Natural killer cell treated with Interleukin-12 subunit alpha and Interleukin-12 subunit beta and Interleukin-15 and Interleukin-18, amount 100 ng/mL, for 72 hours (primary cell): ENCODE results near the gene TSSK6. TPM values are rescaled to one million over a fixed set of nuclear protein-coding genes. Genes with fewer than 3 reads are reported as not detected.

ENCODE experiments used
- ATAC-seq, 2 donors: fragments of 150-1000 bp; cut with Tn5 transposase in 1 of 2; sonication (Bioruptor Pico), chemical (Tn5 transposase) in 1 of 2; 2 replicates each; pipeline ENCODE4 v1.10.0; 2021
- DNase-seq: peaks from one replicate; pipeline ENCODE4 v3.0.0; 2022; ENCODE audit warnings: low spot score
- H3K27ac Mint-ChIP-seq, 2 donors: 1 replicate in 1 of 2; 2 replicates in 1 of 2; pipeline ENCODE4 v1.8.0; 2022; ENCODE audit warnings: mixed read lengths in 2 of 2, mild to moderate bottlenecking in 1 of 2, moderate library complexity in 1 of 2
- H3K27me3 Mint-ChIP-seq, 2 donors: 1 replicate in 1 of 2; 2 replicates in 1 of 2; pipeline ENCODE4 v1.8.0; 2022; ENCODE audit warnings: mixed read lengths in 2 of 2
- H3K36me3 Mint-ChIP-seq: one replicate; pipeline ENCODE4 v1.8.0; 2022; ENCODE audit warnings: mixed read lengths
- H3K4me1 Mint-ChIP-seq, 2 donors: 1 replicate in 1 of 2; 2 replicates in 1 of 2; pipeline ENCODE4 v1.8.0; 2022; ENCODE audit warnings: low read depth in 2 of 2, mixed read lengths in 2 of 2, mild to moderate bottlenecking in 1 of 2
- H3K4me3 Mint-ChIP-seq: one replicate; pipeline ENCODE4 v1.8.0; 2022; ENCODE audit warnings: mixed read lengths
- H3K9me3 Mint-ChIP-seq: 2 replicates; pipeline ENCODE4 v1.8.0; 2022; ENCODE audit warnings: mixed read lengths
- total RNA-seq, 2 donors: library from RNA; stranded (reverse); gene quantifications; one replicate each; pipeline ENCODE4 v1.2.3, GENCODE V29; 2022

TSSK6 gene
- total RNA-seq = 1 to 10 TPM; 1.9 to 2.6 TPM

DNA sequence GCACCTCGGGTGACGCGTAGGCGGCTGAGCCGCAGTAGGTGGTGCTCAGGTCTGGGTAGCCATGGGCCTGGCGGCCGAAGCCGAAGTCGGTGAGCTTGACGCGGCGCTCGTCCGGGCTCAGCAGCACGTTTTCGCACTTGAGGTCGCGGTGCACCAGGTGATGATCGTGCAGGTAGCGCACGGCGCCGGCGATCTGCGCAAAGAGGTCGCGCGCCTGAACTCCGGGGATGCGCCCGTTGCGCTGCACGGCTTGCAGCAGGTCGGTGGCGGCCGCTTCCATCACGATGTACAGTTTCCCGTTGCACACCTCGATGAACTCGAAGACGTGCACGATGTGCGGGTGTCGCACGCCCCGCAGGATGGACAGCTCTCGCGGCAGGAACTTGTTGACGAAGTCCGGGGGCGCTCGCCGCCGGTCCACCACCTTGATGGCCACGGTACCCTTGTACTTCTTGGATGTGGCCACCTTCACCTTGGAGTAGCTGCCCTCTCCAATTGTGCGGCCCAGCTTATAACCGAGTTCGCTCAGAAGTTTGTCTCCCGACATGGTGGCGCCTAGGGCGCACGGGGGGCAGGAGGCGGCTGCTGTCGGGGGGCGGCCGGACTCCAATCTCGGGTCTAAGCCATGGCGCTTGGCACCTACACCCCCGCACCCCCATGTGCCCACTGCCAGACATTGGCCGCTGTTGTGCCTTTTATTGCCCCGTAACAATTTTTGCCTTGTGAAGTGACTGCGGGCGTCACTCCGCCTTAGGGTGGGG lies at the start of gene TSSK6:
Gene TSSK6, minus strand, starts transcription at position 668 of the 761 bp plus-strand sequence. Its CDS starts 121 bp downstream, at position 547.
- Mint-ChIP-seq H3K27ac (peak within 1 kb of the TSS; percentile 84 to 92), H3K4me1 (peaks cover 8 to 14% of the 10 kb centered on the region in 2 donors), H3K36me3 (no peaks in the 10 kb centered on the region), H3K27me3 (no peaks in the 10 kb centered on the region), H3K9me3 (no peaks in the 10 kb centered on the region), H3K4me3 (peak within 1 kb of the TSS; percentile 93)
- ATAC-seq (no peak), DNase-seq (no peak)

GRCh38 chr19:19563348-19563848 lies 48.0 kb upstream of the TSSK6 start:
- Mint-ChIP-seq H3K9me3 (no peaks in the 10 kb centered on the region), H3K4me3 (no peak overlapping the region), H3K36me3 (no peaks in the 10 kb centered on the region), H3K27me3 (no peaks in the 10 kb centered on the region), H3K4me1 (peaks cover 0 to 4% of the 10 kb centered on the region in 2 donors), H3K27ac (no peak overlapping the region)
- ATAC-seq (peak; percentile 11), DNase-seq (no peak)

DNA sequence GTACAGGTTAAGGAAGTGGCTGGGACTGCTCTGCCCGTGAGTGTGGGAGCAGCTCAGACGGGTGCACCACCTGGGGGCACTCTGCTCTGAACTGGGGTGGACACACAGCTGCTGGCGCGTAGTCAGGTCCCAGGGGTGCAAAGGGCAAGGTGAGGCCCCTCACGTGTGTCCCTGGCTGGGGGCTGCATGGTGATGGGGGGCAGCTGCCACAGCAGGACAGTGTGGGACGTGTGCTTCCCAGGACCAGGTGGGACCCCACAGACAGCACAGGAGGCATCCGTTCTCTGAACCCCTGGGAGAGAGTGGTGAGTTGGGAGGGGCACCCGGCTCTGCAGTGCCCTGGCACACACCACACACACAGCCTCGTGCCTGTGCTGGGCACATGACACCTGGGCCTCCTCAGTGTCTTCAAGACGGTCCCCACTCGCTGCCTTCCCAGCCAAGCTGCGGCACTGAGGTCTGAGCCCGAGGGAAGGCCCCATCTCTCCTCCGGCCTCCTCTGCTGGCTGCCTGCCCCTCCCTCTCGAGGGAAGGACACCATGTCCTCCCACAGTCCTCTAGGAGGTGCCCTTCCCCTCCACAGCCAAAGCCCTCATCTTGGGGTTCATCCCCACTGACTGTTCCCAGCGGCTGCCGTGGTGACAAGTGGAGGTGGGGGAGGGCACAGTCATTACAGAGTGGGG lies 47.5 kb upstream of the TSSK6 start:
- H3K27ac Mint-ChIP-seq = no peak overlapping the region
- no peaks in the 10 kb centered on the region for H3K27me3 Mint-ChIP-seq
- DNase-seq (no peak), ATAC-seq (peak; percentile 29 to 54)
- H3K4me1 Mint-ChIP-seq = peaks cover 0 to 4% of the 10 kb centered on the region in 2 donors
- no peaks in the 10 kb centered on the region for H3K9me3 Mint-ChIP-seq
- no peaks in the 10 kb centered on the region for H3K36me3 Mint-ChIP-seq
- no peak overlapping the region for H3K4me3 Mint-ChIP-seq

DNA sequence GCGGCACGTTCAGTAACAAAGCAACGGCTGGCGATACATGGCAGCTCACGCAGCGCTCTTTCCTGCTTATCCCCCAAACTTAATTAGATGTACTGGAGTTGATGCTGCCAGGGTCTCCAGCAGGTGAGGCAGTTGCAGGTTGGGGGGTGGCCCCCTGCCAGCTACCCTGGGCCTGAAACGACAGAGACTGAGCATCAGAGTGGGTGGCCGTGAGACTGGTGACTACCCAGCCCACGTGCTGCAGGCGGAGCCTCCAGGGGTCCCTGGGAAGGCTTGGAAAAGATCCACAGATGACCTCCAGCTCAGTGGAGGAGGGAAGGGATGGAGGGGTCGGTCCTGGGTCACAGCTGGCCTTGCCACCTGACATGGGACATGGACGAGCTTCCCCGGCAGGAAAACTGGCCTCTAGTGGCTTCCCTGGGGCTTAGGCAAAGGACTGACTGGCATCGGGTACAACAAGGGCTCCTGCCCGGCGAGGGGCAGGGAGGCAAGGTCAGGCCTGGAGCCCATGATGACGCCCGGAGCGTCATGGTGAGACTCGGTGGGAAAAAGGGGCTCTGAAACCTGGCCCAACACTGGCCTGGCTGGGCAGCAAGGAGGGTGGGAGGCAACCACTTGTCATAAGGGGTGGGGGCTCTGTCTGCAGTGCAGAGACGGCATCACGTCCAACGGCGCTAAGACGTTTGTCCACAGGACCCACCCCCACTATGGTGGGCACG lies 46.8 kb upstream of the TSSK6 start:
- H3K4me1 Mint-ChIP-seq = peaks cover 0 to 4% of the 10 kb centered on the region in 2 donors
- no peaks in the 10 kb centered on the region for H3K27me3 Mint-ChIP-seq
- no peak for DNase-seq
- no peak for ATAC-seq
- H3K27ac Mint-ChIP-seq = no peak overlapping the region
- no peaks in the 10 kb centered on the region for H3K9me3 Mint-ChIP-seq
- H3K4me3 Mint-ChIP-seq = no peak overlapping the region
- no peaks in the 10 kb centered on the region for H3K36me3 Mint-ChIP-seq

- no peaks in the 10 kb centered on the region for H3K27me3 Mint-ChIP-seq
- no peaks in the 10 kb centered on the region for H3K9me3 Mint-ChIP-seq
- no peak overlapping the region for H3K4me3 Mint-ChIP-seq
- DNase-seq = no peak
- no peak for ATAC-seq
- H3K27ac Mint-ChIP-seq = no peak overlapping the region
- peaks cover 0 to 4% of the 10 kb centered on the region in 2 donors for H3K4me1 Mint-ChIP-seq
- no peaks in the 10 kb centered on the region for H3K36me3 Mint-ChIP-seq
These were observed 44.6 kb upstream of the TSSK6 start for GRCh38 chr19:19559931-19560330.

- ATAC-seq (peak in 1 of 2 donors; percentile 36), DNase-seq (no peak)
- H3K27ac Mint-ChIP-seq = no peak overlapping the region
- H3K27me3 Mint-ChIP-seq = no peaks in the 10 kb centered on the region
- H3K4me3 Mint-ChIP-seq = no peak overlapping the region
- H3K36me3 Mint-ChIP-seq = no peaks in the 10 kb centered on the region
- peaks cover 0 to 6% of the 10 kb centered on the region in 2 donors for H3K4me1 Mint-ChIP-seq
- no peaks in the 10 kb centered on the region for H3K9me3 Mint-ChIP-seq
These were observed 43.3 kb upstream of the TSSK6 start for GRCh38 chr19:19558636-19559035.

GRCh38 chr19:19558055-19558454 lies 42.7 kb upstream of the TSSK6 start:
- Mint-ChIP-seq H3K4me1 (peaks cover 0 to 6% of the 10 kb centered on the region in 2 donors), H3K27me3 (no peaks in the 10 kb centered on the region), H3K4me3 (no peak overlapping the region), H3K9me3 (no peaks in the 10 kb centered on the region), H3K36me3 (no peaks in the 10 kb centered on the region), H3K27ac (no peak overlapping the region)
- ATAC-seq = no peak
- no peak for DNase-seq

DNA sequence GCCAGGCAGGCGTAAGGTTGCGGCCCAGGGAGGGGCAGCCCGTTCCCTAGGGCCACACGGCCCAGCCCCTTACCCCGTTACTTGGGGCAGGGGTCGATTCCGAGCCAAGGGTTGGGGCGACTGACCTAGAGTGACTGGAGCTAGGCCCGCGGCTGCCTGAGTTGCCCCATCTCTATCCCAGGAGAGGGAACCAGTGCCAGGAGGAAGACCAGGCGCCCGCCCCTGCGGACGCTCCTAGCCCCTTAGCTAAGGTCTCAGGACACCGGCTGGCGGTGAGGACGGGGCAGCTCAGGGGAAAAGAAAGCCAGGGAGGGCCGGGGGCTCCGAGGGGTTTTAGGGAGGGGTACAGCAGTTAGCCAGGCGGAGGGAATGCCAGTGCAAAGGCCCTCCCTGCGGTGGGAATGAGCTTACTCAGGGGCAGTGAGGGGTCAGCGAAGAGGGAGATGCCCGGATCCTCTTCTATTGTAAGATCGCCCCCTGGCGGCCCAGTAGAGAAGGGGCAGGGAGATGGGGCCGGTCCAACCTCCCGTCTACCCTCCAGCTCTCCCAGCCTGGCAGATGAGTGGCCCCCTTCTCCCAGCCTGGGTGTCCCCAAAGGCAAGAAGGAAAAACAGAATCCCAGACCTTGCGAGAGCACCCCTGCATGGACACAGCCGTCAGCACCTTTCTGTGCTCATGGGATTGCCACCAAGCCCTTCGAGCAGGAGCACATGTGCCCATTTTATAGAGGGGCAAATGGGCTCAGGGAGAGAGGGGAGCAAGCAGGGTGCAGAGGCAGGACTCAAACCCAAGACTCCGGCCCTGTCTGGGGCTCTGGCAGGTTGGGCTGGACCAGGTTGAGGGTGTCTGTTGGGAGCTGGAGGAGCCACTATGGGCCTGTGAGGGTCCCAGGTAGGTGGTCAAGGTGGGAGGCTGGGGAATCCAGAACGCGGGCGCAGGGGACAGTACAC lies 39.0 kb upstream of the TSSK6 start:
- ATAC-seq (peak; percentile 56 to 75), DNase-seq (peak; percentile 75)
- H3K27me3 Mint-ChIP-seq = no peaks in the 10 kb centered on the region
- H3K4me1 Mint-ChIP-seq = peaks cover 0 to 6% of the 10 kb centered on the region in 2 donors
- no peak overlapping the region for H3K4me3 Mint-ChIP-seq
- no peaks in the 10 kb centered on the region for H3K36me3 Mint-ChIP-seq
- H3K9me3 Mint-ChIP-seq = no peaks in the 10 kb centered on the region
- peak overlapping the region in 1 of 2 donors; percentile 72 for H3K27ac Mint-ChIP-seq

DNA sequence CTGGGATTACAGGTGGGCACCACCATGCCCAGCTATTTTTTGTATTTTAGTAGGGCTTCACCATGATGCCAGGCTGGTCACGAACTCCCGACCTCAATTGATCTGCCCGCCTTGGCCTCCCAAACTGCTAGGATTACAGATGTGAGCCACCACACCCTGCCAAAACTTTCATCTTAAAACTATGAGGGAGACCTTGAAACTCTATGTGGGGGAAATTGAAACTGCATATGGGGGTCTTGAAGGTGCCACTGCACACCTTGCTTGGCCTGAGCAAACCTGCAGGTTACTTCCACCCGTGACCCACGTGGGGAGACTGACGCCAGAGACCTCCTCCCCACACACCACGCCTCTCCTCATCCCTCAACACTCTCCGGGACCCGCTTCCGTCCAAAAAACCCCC lies 38.3 kb upstream of the TSSK6 start:
- ATAC-seq (no peak), DNase-seq (no peak)
- Mint-ChIP-seq H3K27me3 (no peaks in the 10 kb centered on the region), H3K27ac (no peak overlapping the region), H3K36me3 (no peaks in the 10 kb centered on the region), H3K4me1 (peaks cover 0 to 3% of the 10 kb centered on the region in 2 donors), H3K9me3 (no peaks in the 10 kb centered on the region), H3K4me3 (no peak overlapping the region)

GRCh38 chr19:19552798-19553197 lies 37.5 kb upstream of the TSSK6 start:
- ATAC-seq = no peak
- Mint-ChIP-seq H3K36me3 (no peaks in the 10 kb centered on the region), H3K4me3 (no peak overlapping the region), H3K27ac (no peak overlapping the region), H3K4me1 (peaks cover 0 to 3% of the 10 kb centered on the region in 2 donors), H3K9me3 (no peaks in the 10 kb centered on the region), H3K27me3 (no peaks in the 10 kb centered on the region)
- DNase-seq = no peak

DNA sequence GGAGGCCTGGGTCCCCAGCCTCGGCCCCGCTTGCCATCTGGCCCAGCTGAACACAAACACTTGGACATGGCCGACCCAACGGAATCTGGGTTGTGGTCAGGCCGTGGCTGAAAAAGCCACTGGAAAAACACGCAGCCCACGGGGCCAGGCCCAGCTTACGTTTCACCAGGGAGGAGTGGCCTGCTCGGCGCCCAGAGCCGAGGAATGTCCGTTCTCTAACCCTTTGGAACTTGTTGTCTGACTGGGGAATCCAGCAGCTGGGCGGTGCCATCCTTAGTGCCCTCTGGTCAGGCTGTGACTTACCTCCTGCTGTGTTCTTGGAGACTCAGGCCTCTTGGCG lies 36.5 kb upstream of the TSSK6 start:
- no peaks in the 10 kb centered on the region for H3K27me3 Mint-ChIP-seq
- no peak overlapping the region for H3K4me3 Mint-ChIP-seq
- no peaks in the 10 kb centered on the region for H3K36me3 Mint-ChIP-seq
- peaks cover 0 to 3% of the 10 kb centered on the region in 2 donors for H3K4me1 Mint-ChIP-seq
- no peaks in the 10 kb centered on the region for H3K9me3 Mint-ChIP-seq
- H3K27ac Mint-ChIP-seq = no peak overlapping the region
- no peak for DNase-seq
- no peak for ATAC-seq

GRCh38 chr19:19550972-19551852 lies 35.9 kb upstream of the TSSK6 start:
- H3K36me3 Mint-ChIP-seq = no peaks in the 10 kb centered on the region
- DNase-seq (no peak), ATAC-seq (no peak)
- H3K27me3 Mint-ChIP-seq = no peaks in the 10 kb centered on the region
- no peak overlapping the region for H3K27ac Mint-ChIP-seq
- peaks cover 0 to 3% of the 10 kb centered on the region in 2 donors for H3K4me1 Mint-ChIP-seq
- no peak overlapping the region for H3K4me3 Mint-ChIP-seq
- H3K9me3 Mint-ChIP-seq = no peaks in the 10 kb centered on the region
